A673 (cell line): ENCODE measurements around the gene VAV2. TPM values are rescaled to one million over a fixed set of nuclear protein-coding genes. Genes with fewer than 3 reads are reported as not detected.

Experiments used
- BruUV-seq: library from RNA; stranded (reverse); fragments of 400-500 nt; replicated peaks from 2 replicates; lab custom pipeline; 2021; lab: Mats Ljungman, UMichigan
- CTCF ChIA-PET: fragments of 300-600 bp; sonication (Branson Sonifier 250); formaldehyde crosslinking; loops from one replicate; lab custom pipeline; 2022; ENCODE audit warnings: antibody characterized with exemption; lab: Charles Lee
- POLR2A ChIA-PET: fragments of 300-600 bp; sonication (Branson Sonifier 250); formaldehyde crosslinking; loops from one replicate; lab custom pipeline; 2022; ENCODE audit warnings: antibody characterized with exemption; ENCODE audit not compliant: low non-redundant PET; lab: Charles Lee
- DNase-seq: peaks from one replicate; pipeline ENCODE4 v3.0.0-alpha.2; 2015; ENCODE audit warnings: low spot score
- H3K27ac ChIP-seq: fragments of 200-600 bp; sonication (generic); 2 replicates; pipeline ENCODE4 v1.5.1; 2016; ENCODE audit warnings: mixed run types, low read depth, mild to moderate bottlenecking, mixed read lengths, antibody characterized with exemption, low read length; ENCODE audit not compliant: poor library complexity, severe bottlenecking
- H3K27me3 ChIP-seq: fragments of 200-600 bp; sonication (generic); replicated peaks from 2 replicates; pipeline ENCODE4 v1.6.1; 2017; ENCODE audit warnings: mixed run types, low read depth, mild to moderate bottlenecking, mixed read lengths, antibody characterized with exemption, low read length; ENCODE audit not compliant: insufficient read depth, poor library complexity
- H3K36me3 ChIP-seq: fragments of 200-600 bp; sonication (generic); 2 replicates; pipeline ENCODE4 v1.6.1; 2016; ENCODE audit warnings: mixed run types, mild to moderate bottlenecking, mixed read lengths, antibody characterized with exemption, low read length; ENCODE audit not compliant: insufficient read depth, poor library complexity, severe bottlenecking
- H3K4me1 ChIP-seq: fragments of 200-600 bp; sonication (generic); 2 replicates; pipeline ENCODE4 v1.6.1; 2017; ENCODE audit warnings: mixed run types, mild to moderate bottlenecking, mixed read lengths, antibody characterized with exemption, low read length; ENCODE audit not compliant: insufficient read depth, poor library complexity, severe bottlenecking
- H3K4me3 ChIP-seq: fragments of 200-600 bp; sonication (generic); 2 replicates; pipeline ENCODE4 v1.5.1; 2016; ENCODE audit warnings: low read depth, mixed run types, mild to moderate bottlenecking, mixed read lengths, low read length; ENCODE audit not compliant: poor library complexity, severe bottlenecking
- H3K9me3 ChIP-seq: fragments of 200-600 bp; sonication (generic); 2 replicates; pipeline ENCODE4 v1.6.1; 2016; ENCODE audit warnings: mixed run types, low read depth, mild to moderate bottlenecking, mixed read lengths, antibody characterized with exemption, low read length; ENCODE audit not compliant: poor library complexity, severe bottlenecking
- EZH2 ChIP-seq: fragments of 200-600 bp; sonication (generic); IDR thresholded peaks from 2 replicates; pipeline ENCODE4 v1.6.1; 2017; ENCODE audit warnings: borderline replicate concordance, low read depth, mild to moderate bottlenecking, mixed read lengths, antibody characterized with exemption, low read length; ENCODE audit not compliant: poor library complexity, severe bottlenecking
- intact Hi-C: fragments of 100-400 bp; cut with micrococcal nuclease; formaldehyde crosslinking; loops from one replicate; pipeline ENCODE4 v1.10.0; 2022; ENCODE audit not compliant: unreplicated experiment
- total RNA-seq: library from RNA; stranded (reverse); gene quantifications from 2 replicates; pipeline ENCODE4 v1.2.3, GENCODE V29; 2021
- TF ChIP-seq, protein P1 (sequence below): fragments of 300-800, 200-600 bp; sonication (generic); conservative IDR thresholded peaks from 2 replicates; pipeline ENCODE4 v1.5.1; 2017; ENCODE audit warnings: low read depth, mild to moderate bottlenecking, antibody characterized with exemption, low read length, moderate library complexity, mixed read lengths

The VAV2 gene
- total RNA-seq, 1 experiment from 2014 or later, result 16.4 TPM

GRCh38 chr9:133818444-133818843 is 173.7 kb downstream of the VAV2 start:
- no peaks in the 10 kb centered on the region for H3K4me1 ChIP-seq
- no peak overlapping the region for H3K4me3 ChIP-seq
- no peaks in the 10 kb centered on the region for H3K9me3 ChIP-seq
- DNase-seq, result no peak
- intact Hi-C loops, result no loop called here
- H3K27me3 ChIP-seq, result no peaks in the 10 kb centered on the region
- ChIA-PET POLR2A (no interaction called here), CTCF (no interaction called here)
- TF ChIP-seq, protein P1, sequence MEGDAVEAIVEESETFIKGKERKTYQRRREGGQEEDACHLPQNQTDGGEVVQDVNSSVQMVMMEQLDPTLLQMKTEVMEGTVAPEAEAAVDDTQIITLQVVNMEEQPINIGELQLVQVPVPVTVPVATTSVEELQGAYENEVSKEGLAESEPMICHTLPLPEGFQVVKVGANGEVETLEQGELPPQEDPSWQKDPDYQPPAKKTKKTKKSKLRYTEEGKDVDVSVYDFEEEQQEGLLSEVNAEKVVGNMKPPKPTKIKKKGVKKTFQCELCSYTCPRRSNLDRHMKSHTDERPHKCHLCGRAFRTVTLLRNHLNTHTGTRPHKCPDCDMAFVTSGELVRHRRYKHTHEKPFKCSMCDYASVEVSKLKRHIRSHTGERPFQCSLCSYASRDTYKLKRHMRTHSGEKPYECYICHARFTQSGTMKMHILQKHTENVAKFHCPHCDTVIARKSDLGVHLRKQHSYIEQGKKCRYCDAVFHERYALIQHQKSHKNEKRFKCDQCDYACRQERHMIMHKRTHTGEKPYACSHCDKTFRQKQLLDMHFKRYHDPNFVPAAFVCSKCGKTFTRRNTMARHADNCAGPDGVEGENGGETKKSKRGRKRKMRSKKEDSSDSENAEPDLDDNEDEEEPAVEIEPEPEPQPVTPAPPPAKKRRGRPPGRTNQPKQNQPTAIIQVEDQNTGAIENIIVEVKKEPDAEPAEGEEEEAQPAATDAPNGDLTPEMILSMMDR, result no peak
- TF ChIP-seq EZH2, result no peak
- BruUV-seq, result no TSS peak
- H3K27ac ChIP-seq, result no peak overlapping the region
- no peaks in the 10 kb centered on the region for H3K36me3 ChIP-seq

- Histone ChIP-seq H3K4me1 (no peaks in the 10 kb centered on the region), H3K4me3 (no peak overlapping the region), H3K27ac (no peak overlapping the region), H3K9me3 (no peaks in the 10 kb centered on the region), H3K36me3 (no peaks in the 10 kb centered on the region), H3K27me3 (no peaks in the 10 kb centered on the region)
- TF ChIP-seq, protein P1, result no peak
- no peak for TF ChIP-seq EZH2
- CTCF ChIA-PET, result no interaction called here
- intact Hi-C loops, result no loop called here
- BruUV-seq, result no TSS peak
- POLR2A ChIA-PET, result no interaction called here
- DNase-seq, result no peak
Observed at GRCh38 chr9:133815781-133816180, 176.3 kb downstream of the VAV2 start.

DNA sequence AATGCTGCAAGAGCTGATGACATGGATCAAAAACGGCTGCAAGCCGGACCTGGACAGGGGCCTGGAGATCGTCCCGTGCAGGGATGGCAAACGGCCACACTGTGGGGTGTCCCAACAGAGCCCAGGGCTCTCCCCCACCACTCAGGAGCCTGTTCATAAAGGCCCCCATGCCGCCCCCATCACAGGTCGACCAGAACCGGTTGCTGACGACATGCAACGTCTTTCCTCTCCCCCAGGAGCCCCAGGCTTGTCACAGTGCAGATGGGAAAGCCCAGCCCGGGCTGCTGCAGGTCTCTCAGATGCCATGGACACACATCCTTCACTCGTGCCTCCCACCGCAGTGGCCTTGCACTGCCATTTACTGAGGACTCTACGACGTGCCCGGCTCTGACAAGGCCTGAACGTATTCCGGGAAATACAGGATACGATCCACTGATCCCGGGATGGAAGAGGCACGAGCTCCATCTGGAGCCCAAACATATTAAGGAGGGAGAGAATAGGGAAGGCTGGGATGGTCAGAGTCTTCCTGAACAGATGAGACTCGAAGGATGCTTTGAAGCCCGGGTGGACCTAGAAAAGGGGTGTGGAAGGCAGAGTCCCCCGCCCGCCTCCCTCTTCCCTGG is 177.4 kb downstream of the VAV2 start:
- H3K27me3 ChIP-seq, result no peaks in the 10 kb centered on the region
- CTCF ChIA-PET, result interaction anchor here (0.5 kb wide), 1 partner anchor 33 kb away, joined by 3 read pairs; no protein-coding TSS in a partner anchor
- POLR2A ChIA-PET, result no interaction called here
- no peak overlapping the region for H3K27ac ChIP-seq
- BruUV-seq, result no TSS peak
- no peak overlapping the region for H3K4me3 ChIP-seq
- no peaks in the 10 kb centered on the region for H3K9me3 ChIP-seq
- DNase-seq, result no peak
- intact Hi-C loops, result no loop called here
- no peaks in the 10 kb centered on the region for H3K36me3 ChIP-seq
- TF ChIP-seq EZH2, result no peak
- TF ChIP-seq, protein P1, result no peak
- H3K4me1 ChIP-seq, result no peaks in the 10 kb centered on the region
